NCI-H1105 (cell line): ENCODE data around the gene LRP1B.

Experiments
- DNase-seq: peaks from one replicate; lab custom pipeline; 2025; lab: John Stamatoyannopoulos, UW

Gene LRP1B

GRCh38 chr2:141767691-141768090, 363.1 kb downstream of the LRP1B start:
- no peak for DNase-seq

DNA sequence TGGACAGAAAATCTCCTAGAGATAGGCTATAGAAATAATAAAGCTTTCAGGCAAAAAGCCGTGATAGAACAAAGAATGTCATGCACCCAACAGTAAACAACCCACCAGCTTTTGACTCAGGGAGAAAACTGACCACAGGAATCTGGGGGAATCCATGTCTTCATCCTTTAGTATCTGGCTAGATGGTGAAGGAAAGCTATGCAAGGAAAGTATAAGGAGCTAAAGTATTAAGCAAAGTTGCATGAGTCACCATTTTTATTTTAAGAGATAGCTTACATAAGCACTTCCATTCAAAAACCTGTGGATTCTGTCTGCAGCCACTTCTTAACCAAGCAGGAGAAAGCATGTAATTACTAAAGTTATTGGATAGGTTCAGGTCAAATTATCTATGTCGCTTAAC, 363.8 kb downstream of the LRP1B start:
- DNase-seq = no peak

- no peak for DNase-seq
These were observed 364.6 kb downstream of the LRP1B start for GRCh38 chr2:141766225-141766624.

- DNase-seq = no peak
These were observed 382.2 kb downstream of the LRP1B start for GRCh38 chr2:141748616-141749015.

- no peak for DNase-seq
These were observed 389.2 kb downstream of the LRP1B start for GRCh38 chr2:141741652-141742051.

DNA sequence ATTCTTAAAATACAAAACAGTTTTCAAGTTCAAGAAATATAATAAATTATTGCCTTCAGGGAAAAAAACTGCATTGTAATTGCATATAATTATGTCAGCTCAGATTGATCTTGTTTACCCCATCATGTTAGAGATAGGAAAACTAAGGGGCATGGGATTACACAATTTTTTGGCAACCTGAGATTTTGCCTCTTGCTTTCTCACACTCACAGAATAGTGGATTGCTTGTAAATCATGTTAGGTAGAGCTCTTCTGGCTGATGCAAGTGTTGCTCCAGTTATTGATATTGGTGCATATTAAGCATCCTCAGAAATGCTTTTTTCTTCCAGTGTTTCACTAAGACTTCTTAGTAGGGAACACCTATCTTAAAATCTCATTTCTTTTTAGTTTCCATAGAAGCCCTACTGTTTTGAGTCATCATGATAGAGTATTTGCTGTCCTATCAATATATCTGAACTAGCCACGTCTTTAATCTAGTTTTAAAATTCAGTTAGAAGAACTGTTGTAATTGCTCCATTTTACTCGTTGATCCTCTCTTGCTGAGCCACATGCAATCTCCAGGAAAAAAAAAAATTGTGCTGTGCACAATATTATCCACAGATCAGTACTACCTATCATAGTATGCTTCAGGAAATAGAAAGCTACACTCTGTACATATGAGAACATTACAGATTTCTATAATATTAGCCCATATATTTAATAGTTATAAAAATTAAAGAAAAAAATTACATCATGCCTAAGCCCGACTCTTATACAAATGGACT, 393.1 kb downstream of the LRP1B start:
- no peak for DNase-seq

- no peak for DNase-seq
These were observed 394.4 kb downstream of the LRP1B start for GRCh38 chr2:141736466-141736865.

GRCh38 chr2:141728886-141729285, 401.9 kb downstream of the LRP1B start:
- no peak for DNase-seq

- DNase-seq = no peak
These were observed 402.7 kb downstream of the LRP1B start for GRCh38 chr2:141728142-141728541.

GRCh38 chr2:141724426-141724825, 406.4 kb downstream of the LRP1B start:
- DNase-seq = no peak

- no peak for DNase-seq
These were observed 407.0 kb downstream of the LRP1B start for GRCh38 chr2:141723814-141724213.

GRCh38 chr2:141720476-141720875, 410.3 kb downstream of the LRP1B start:
- no peak for DNase-seq

- no peak for DNase-seq
These were observed 416.3 kb downstream of the LRP1B start for GRCh38 chr2:141714496-141714895.

DNA sequence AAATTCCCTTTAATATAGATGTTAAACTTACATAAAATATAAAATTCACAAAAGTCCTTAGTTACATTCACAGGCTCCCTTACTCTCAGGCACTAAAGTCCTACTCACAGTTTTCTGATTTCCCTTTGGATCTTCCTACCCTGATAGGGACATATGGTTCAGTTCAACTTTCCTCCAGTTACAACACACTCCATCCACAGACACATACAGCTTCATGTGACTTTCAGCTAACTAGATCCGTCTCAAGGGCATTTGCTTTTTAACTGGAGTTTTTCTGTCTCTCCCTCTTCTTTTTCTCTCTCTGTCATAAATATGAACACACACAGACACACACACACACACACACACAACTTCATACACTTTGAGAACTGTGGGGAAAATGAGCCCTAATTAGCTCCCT, 419.2 kb downstream of the LRP1B start:
- no peak for DNase-seq

DNA sequence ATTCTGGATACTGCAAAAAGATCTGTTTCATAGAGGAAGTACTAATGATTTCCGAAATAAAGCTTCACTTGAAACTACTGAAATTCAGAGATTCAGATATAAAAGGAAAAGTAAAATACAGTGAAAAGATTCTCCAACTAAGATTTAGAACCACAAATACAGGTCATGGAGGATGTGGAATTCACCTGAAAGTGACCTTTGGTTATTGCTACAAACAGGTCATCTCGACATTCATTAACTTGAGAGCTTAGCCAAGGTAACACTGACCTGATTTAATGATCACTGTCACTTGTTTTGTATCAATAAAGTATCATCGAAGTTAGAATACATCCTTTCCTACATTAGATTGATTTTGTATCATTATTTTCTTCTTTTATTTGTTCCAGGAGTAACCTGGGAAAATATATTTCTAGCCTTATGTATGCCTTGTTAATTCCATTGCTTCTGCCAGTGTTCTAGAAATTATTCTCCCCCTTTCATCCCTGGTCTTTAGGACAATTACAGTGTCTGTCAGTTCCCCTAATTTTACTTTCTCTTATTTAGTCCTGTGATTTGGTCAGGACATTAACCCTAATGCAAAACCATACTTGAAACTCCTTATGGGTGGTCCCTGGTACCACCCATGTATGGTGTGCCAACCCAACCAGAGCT, 420.1 kb downstream of the LRP1B start:
- DNase-seq = no peak

DNA sequence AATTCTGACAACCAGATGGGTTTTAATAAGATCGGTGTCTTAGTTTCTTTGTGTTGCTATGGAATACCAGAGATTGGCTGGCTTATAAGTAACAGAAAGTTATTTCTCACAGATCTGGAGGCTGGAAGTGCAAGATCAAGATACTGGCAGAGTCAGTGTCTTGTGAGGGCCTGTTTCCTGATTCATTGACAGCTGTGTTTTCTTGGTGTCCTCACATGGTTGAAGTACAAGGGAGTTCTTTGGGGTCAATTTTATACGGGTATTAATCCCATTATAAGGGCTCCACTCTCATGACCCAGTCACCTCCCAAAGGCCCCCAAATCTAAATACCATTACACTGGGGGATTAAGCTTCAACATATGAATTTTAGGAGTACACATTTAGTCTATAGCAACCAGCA, 421.1 kb downstream of the LRP1B start:
- no peak for DNase-seq

DNA sequence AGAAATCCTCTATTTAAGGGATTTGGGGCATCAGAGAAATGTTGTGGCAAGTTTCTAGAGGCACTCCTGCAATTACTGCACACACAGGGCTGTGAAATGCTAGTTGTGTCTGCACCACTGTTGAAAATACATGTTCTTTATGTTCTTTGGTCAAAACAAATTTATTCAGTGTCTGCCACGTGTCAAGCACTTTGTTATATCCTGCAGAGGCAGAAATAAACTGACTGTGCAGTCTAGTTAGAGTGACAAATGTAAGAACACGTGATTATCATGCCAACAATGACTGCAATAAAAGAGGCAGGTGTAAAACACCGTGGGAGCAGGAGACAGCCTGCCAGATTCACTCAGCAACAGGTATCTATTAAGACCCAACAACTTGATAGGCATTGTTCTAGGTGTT, 423.3 kb downstream of the LRP1B start:
- DNase-seq = peak; percentile 30

GRCh38 chr2:141704541-141704940, 426.3 kb downstream of the LRP1B start:
- DNase-seq = no peak

- DNase-seq = no peak
These were observed 427.3 kb downstream of the LRP1B start for GRCh38 chr2:141703501-141703900.

GRCh38 chr2:141701618-141702017, 429.2 kb downstream of the LRP1B start:
- no peak for DNase-seq

GRCh38 chr2:141699573-141699972, 431.2 kb downstream of the LRP1B start:
- DNase-seq = no peak

- DNase-seq = no peak
These were observed 432.3 kb downstream of the LRP1B start for GRCh38 chr2:141698500-141698899.

DNA sequence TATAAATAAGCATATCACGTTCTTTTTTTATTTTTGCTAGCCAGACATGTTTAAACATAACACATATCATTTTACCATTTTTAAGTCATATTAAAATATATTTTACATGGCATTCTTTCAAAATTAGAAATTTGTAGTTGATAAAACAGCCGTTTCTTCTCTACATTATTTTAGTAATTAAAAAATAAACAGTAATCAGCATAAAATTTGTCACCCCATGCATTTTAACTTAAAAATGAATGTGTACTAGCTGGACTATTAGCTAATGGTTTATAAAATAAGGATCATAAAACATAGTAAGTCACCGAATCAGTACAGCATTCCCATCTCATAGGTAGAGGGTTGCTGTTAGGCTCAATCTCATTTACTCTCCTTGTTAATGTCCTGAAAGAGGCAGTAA, 433.8 kb downstream of the LRP1B start:
- no peak for DNase-seq

- DNase-seq = no peak
These were observed 436.6 kb downstream of the LRP1B start for GRCh38 chr2:141694180-141694579.
